Smooth muscle cell (in vitro differentiated cells): ENCODE data around the gene EPM2A. TPM values are rescaled to one million over a fixed set of nuclear protein-coding genes. Genes with fewer than 3 reads are reported as not detected.

Experiments
- DNase-seq: peaks from one replicate; lab custom pipeline; 2025; ENCODE audit not compliant: unreplicated experiment; lab: John Stamatoyannopoulos, UW
- H2AFZ ChIP-seq: fragments of 200-600 bp; sonication (generic); 2 replicates; pipeline ENCODE4 v1.6.0; 2016; ENCODE audit warnings: antibody characterized with exemption, low read depth, mild to moderate bottlenecking
- H3F3A ChIP-seq: fragments of 200-600 bp; sonication (generic); 2 replicates; pipeline ENCODE4 v1.6.0; 2017; ENCODE audit warnings: antibody characterized with exemption, low read depth
- H3K27ac ChIP-seq: fragments of 200-600 bp; sonication (generic); 2 replicates; pipeline ENCODE4 v1.5.1; 2016; ENCODE audit warnings: low read depth, mild to moderate bottlenecking
- H3K27me3 ChIP-seq: fragments of 200-600 bp; sonication (generic); 2 replicates; pipeline ENCODE4 v1.6.1; 2016; ENCODE audit warnings: low read depth, mild to moderate bottlenecking
- H3K36me3 ChIP-seq: fragments of 200-600 bp; sonication (generic); 2 replicates; pipeline ENCODE4 v1.5.1; 2016; ENCODE audit warnings: low read depth
- H3K4me1 ChIP-seq: fragments of 200-600 bp; sonication (generic); 2 replicates; pipeline ENCODE4 v1.5.1; 2016; ENCODE audit warnings: low read depth
- H3K4me2 ChIP-seq: fragments of 200-600 bp; sonication (generic); 2 replicates; pipeline ENCODE4 v1.6.0; 2016; ENCODE audit warnings: mild to moderate bottlenecking
- H3K4me3 ChIP-seq: fragments of 200-600 bp; sonication (generic); 2 replicates; pipeline ENCODE4 v1.5.1; 2016; ENCODE audit warnings: mild to moderate bottlenecking
- H3K79me2 ChIP-seq: fragments of 200-600 bp; sonication (generic); 2 replicates; pipeline ENCODE4 v1.6.0; 2016; ENCODE audit warnings: low read depth, mild to moderate bottlenecking
- H3K9ac ChIP-seq: fragments of 200-600 bp; sonication (generic); 2 replicates; pipeline ENCODE4 v1.6.0; 2016; ENCODE audit warnings: low read depth
- H3K9me3 ChIP-seq: fragments of 200-600 bp; sonication (generic); replicated peaks from 2 replicates; pipeline ENCODE4 v1.5.1; 2016; ENCODE audit warnings: low read depth
- H4K20me1 ChIP-seq: fragments of 200-600 bp; sonication (generic); 2 replicates; pipeline ENCODE4 v1.6.0; 2016; ENCODE audit warnings: low read depth
- CTCF ChIP-seq: fragments of 200-600 bp; sonication (generic); IDR thresholded peaks from 2 replicates; pipeline ENCODE4 v1.5.1; 2017; ENCODE audit warnings: borderline replicate concordance, mild to moderate bottlenecking, antibody characterized with exemption; ENCODE audit not compliant: insufficient read depth, poor library complexity, severe bottlenecking
- WGBS: methylation state at CpG from one replicate; pipeline ENCODE4 v1.1.7; 2016; ENCODE audit warnings: low lambda C conversion rate; 5-methylcytosine and 5-hydroxymethylcytosine counted together
- polyA plus RNA-seq: library from polyadenylated mRNA; unstranded; fragments of >200 nt; fragmentation: Nextera tagmentation; extraction: Ambion mirVana; gene quantifications from 2 replicates; pipeline ENCODE4 v1.2.1, GENCODE V29; 2016
- small RNA-seq: library from RNA; depleted of rRNA; stranded (forward); fragments of <200 nt; gene quantifications from one replicate; pipeline ENCODE3, GENCODE V24; 2014
- total RNA-seq: library from RNA; depleted of rRNA; stranded (reverse); fragments of >200 nt; gene quantifications from 2 replicates; pipeline ENCODE4 v1.2.3, GENCODE V29; 2014

The EPM2A gene
- total and polyA plus RNA-seq, 2 experiments from 2014 or later: 2.8 to 5.3 TPM

GRCh38 chr6:145600299-145600698 lies 135.0 kb downstream of the EPM2A start:
- no peaks in the 10 kb centered on the region for H4K20me1 ChIP-seq
- H3K4me1 ChIP-seq: peaks cover 9% of the 10 kb centered on the region
- no peak for DNase-seq
- H2AFZ ChIP-seq: no peak overlapping the region
- no peak overlapping the region for H3K9ac ChIP-seq
- no peak for TF ChIP-seq CTCF
- H3F3A ChIP-seq: no peaks in the 10 kb centered on the region
- H3K79me2 ChIP-seq: no peaks in the 10 kb centered on the region
- WGBS: 83% methylated on average over 2 of the region's 2 CpGs
- no peak overlapping the region for H3K4me3 ChIP-seq
- H3K36me3 ChIP-seq: no peaks in the 10 kb centered on the region
- H3K4me2 ChIP-seq: no peak overlapping the region
- H3K27me3 ChIP-seq: no peaks in the 10 kb centered on the region
- H3K9me3 ChIP-seq: no peaks in the 10 kb centered on the region
- no peak overlapping the region for H3K27ac ChIP-seq

GRCh38 chr6:145588981-145589380 lies 146.3 kb downstream of the EPM2A start:
- TF ChIP-seq CTCF: no peak
- no peak overlapping the region for H2AFZ ChIP-seq

GRCh38 chr6:145587334-145587733 lies 148.0 kb downstream of the EPM2A start:
- H3K9ac ChIP-seq: no peak overlapping the region
- H3K79me2 ChIP-seq: no peaks in the 10 kb centered on the region
- no peaks in the 10 kb centered on the region for H3K27me3 ChIP-seq
- H3F3A ChIP-seq: no peaks in the 10 kb centered on the region
- H3K4me1 ChIP-seq: no peaks in the 10 kb centered on the region
- H3K27ac ChIP-seq: no peak overlapping the region
- no peaks in the 10 kb centered on the region for H3K9me3 ChIP-seq
- H4K20me1 ChIP-seq: no peaks in the 10 kb centered on the region
- no peak for TF ChIP-seq CTCF
- no peaks in the 10 kb centered on the region for H3K36me3 ChIP-seq
- no peak overlapping the region for H3K4me3 ChIP-seq
- H3K4me2 ChIP-seq: no peak overlapping the region
- no peak overlapping the region for H2AFZ ChIP-seq
- DNase-seq: no peak

More at GRCh38 chr6:145588981-145589380, 146.3 kb downstream of the EPM2A start:
- no peak for DNase-seq
- Histone ChIP-seq H4K20me1 (no peaks in the 10 kb centered on the region), H3K9me3 (no peaks in the 10 kb centered on the region), H3K27me3 (no peaks in the 10 kb centered on the region), H3F3A (no peaks in the 10 kb centered on the region), H3K36me3 (no peaks in the 10 kb centered on the region), H3K79me2 (no peaks in the 10 kb centered on the region), H3K4me3 (no peak overlapping the region), H3K27ac (no peak overlapping the region), H3K4me1 (no peaks in the 10 kb centered on the region), H3K9ac (no peak overlapping the region), H3K4me2 (no peak overlapping the region)
- WGBS: 32% methylated on average over 1 of the region's 1 CpG

- Histone ChIP-seq H3K4me2 (no peak overlapping the region), H2AFZ (no peak overlapping the region), H3K4me3 (no peak overlapping the region), H3K27ac (no peak overlapping the region), H3K4me1 (no peaks in the 10 kb centered on the region), H3K79me2 (no peaks in the 10 kb centered on the region), H3K9ac (no peak overlapping the region), H3K36me3 (no peaks in the 10 kb centered on the region), H4K20me1 (no peaks in the 10 kb centered on the region), H3K9me3 (no peaks in the 10 kb centered on the region), H3F3A (no peaks in the 10 kb centered on the region), H3K27me3 (no peaks in the 10 kb centered on the region)
- 60% methylated on average over 3 of the region's 3 CpGs for WGBS
- no peak for TF ChIP-seq CTCF
- no peak for DNase-seq
Measured at GRCh38 chr6:145583753-145584152, 151.6 kb downstream of the EPM2A start.

Small RNAs within 50 kb of the gene (small RNA-seq; reads per million reads assigned to genes)
- not detected for gene AL023806.2

Other genes starting within 250 kb of the EPM2A start
- 8.3 and 10.3 TPM in 2 replicates for gene FBXO30, start 79.3 kb upstream of the EPM2A start, total RNA-seq
- gene FBXO30, start 79.3 kb upstream of the EPM2A start, polyA plus RNA-seq: 3.1 and 3.6 TPM in 2 replicates
- 15.2 and 16.2 TPM in 2 replicates for gene SHPRH, start 228.8 kb upstream of the EPM2A start, total RNA-seq
- gene SHPRH, start 228.8 kb upstream of the EPM2A start, polyA plus RNA-seq: 6.0 and 8.6 TPM in 2 replicates